Measurements from ENCODE around the gene IL25.
"Not testable (repeated sequence)": the region's sequence is repeated elsewhere in the genome, so short reads cannot be mapped to it uniquely, and the experiment has no call there.

IL25 gene

GRCh38 chr14:23407516-23408306, 35.1 kb downstream of the IL25 start, which contains the start of gene MYH6:
MYH6 (minus strand) TSS chr14:23408273; CDS start chr14:23407223, 1,050 bp downstream.
- DNase-seq (ENCODE audit: low read depth in 1 of 2, low spot score in 1 of 2): no peak

GRCh38 chr14:23408307-23408630, 35.7 kb downstream of the IL25 start:
- DNase-seq (ENCODE audit: low read depth in 1 of 2, low spot score in 1 of 2): no peak

- no peak for DNase-seq (ENCODE audit: low read depth in 1 of 2, low spot score in 1 of 2)
Observed at GRCh38 chr14:23409475-23409874, 36.9 kb downstream of the IL25 start.

DNA sequence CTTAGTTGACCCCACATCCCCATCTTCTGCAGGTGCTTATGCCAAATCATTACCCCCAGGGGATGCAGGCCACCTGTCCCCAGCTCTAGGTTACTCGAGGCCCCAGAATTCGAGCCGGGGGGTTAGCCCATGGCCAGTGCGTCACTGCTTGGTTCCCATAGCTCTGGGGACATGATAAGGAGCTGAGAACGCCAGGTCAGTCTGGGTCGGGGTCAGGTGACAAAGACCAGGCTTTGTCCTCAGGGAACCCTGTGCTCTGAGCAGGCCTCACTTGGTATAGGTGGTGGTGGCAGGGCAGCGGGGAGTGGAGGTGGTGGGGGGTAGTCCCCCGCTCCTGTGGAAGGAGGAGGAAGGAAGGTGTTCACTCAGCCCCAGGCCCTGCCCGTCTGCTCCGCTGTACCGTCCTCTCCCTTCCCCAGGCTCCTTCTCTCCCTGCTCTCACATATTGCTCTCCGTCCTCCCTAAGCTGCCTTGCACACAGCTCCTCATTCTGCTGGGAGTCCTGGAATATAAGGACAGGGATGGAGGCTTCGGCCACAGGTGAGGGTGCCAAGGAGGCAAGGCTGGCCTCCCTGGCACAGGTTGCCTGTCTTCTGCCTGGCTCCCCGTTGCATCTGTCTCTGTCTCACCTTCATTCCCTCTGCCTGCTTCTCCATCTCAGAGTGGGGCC, 37.5 kb downstream of the IL25 start:
- DNase-seq (ENCODE audit: low read depth in 1 of 2, low spot score in 1 of 2): no peak

GRCh38 chr14:23411563-23412525, 39.2 kb downstream of the IL25 start:
- DNase-seq (ENCODE audit: low read depth in 1 of 2, low spot score in 1 of 2): no peak

- DNase-seq (ENCODE audit: low read depth in 1 of 2, low spot score in 1 of 2): no peak
Observed at GRCh38 chr14:23413681-23414080, 41.1 kb downstream of the IL25 start.

DNA sequence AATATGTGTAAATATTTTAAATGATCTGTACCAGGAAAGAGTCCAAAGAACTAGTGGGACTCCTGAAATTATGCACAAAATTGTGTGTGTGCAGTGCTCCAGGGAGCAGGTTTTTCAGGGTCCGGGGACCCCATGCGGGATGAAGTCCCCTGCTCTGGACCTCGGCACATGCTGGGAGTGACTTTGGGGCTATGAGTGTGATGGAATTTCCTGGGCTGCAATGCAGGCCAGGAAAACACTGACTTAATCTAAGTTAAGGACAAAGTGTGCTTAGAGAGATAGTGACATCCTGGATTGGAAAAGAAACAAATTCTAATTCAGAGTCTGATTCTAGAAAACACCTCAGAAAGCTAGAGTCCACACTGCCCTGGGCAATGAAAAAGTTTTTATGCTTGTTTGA, 41.6 kb downstream of the IL25 start:
- no peak for DNase-seq (ENCODE audit: low read depth in 1 of 2, low spot score in 1 of 2)

DNA sequence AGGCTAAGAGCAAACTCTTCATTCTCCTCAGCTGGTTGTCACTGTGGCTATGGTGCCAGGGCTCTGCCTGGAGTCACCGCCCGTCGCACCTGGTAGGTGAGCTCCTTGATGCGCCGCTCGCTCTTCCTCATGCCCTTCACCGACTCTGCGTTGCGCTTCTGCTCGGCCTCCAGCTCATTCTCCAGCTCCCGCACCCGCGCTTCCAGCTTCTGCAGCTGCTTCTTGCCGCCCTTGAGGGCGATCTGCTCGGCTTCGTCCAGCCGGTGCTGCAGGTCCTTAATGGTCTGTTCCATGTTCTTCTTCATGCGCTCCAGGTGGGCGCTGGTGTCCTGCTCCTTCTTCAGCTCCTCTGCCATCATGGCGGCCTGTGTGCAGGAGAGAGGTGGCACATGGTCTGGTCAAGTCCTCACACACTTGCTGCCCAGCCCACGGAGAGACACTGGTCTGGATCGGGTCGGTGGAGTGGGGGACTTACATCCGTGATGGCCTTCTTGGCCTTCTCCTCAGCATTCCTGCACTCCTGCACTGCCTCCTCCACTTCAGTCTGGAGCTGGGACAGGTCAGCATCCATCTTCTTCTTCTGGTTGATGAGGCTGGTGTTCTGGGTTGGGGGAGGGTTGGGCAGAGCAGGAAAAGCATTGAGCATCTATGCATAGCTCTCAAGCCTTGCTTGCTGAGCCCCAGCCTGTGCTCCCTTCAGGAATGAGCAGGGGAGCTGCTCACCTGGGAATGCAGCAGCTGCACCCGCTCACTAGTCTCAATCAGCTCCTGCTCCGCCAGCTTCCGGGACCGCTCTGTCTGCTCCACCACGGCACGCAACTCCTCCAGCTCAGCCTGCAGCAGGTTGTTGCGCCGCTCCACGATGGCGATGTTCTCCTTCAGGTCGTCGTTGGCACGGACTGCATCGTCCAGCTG, 42.6 kb downstream of the IL25 start:
- no peak for DNase-seq (ENCODE audit: low read depth in 1 of 2, low spot score in 1 of 2)

DNA sequence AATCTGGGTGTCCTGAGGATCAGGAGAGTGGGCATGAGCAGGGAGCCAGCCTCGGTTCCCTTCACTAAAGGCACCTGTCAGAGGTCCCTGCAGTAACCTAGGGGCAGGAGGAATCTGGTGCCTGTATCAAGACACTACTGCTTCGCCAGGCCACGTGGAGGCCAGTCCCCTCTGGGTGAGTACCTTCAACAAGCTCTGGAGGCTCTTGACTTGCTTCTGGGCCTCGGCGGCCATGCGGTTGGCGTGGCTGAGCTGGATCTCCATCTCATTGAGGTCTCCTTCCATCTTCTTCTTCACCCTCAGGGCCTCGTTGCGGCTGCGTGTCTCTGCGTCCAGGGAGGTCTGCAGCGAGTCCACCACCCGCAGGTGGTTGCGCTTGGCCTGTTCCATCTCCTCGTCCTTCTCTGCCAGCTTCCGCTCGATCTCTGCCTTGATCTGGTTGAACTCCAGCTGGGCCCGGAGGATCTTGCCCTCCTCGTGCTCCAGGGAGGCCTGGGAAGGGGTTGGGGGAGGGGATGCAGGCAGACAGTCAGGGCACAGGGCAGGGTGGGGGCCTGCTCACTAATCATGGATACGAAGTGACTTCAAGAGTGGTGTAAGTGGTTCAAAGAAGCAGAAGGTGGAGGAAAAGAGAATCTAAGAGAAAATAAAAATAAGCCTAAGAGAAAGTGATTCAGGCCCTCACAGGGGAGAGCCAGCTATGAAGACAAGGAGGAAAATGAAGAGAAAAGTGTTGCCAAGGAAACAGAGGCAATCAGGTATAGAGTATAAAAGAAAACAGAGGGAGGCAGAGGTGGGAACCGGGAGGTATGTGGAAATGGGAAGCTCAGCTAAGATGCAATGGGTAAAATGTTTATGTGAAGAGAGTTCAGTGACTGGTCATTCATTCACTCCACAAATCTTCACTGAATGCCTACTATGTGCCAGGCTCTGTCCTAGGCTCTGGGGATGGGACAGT, 43.5 kb downstream of the IL25 start:
- DNase-seq (ENCODE audit: low read depth in 1 of 2, low spot score in 1 of 2): no peak

DNA sequence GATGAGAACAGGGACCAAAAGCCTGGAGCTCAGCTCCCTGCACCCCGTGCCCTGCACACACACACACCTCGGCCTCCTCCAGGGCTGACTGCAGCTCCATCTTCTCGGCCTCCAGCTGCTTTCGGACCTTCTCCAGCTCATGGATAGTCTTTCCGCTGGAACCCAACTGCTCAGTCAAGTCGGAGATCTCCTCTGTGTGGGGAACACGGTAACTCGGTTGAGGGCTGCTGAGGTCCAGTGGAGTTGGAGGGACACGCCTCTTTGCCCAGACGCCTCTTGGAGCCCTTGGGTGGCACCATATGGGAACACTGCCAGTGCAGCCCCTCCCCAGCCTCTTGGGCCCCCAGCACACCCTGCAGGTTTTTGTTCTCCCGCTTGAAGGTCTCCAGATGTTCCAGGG, 44.2 kb downstream of the IL25 start:
- no peak for DNase-seq (ENCODE audit: low read depth in 1 of 2, low spot score in 1 of 2)

- not testable (repeated sequence) for DNase-seq (ENCODE audit: low read depth in 1 of 2, low spot score in 1 of 2)
Observed at GRCh38 chr14:23417269-23417668, 44.7 kb downstream of the IL25 start.

DNA sequence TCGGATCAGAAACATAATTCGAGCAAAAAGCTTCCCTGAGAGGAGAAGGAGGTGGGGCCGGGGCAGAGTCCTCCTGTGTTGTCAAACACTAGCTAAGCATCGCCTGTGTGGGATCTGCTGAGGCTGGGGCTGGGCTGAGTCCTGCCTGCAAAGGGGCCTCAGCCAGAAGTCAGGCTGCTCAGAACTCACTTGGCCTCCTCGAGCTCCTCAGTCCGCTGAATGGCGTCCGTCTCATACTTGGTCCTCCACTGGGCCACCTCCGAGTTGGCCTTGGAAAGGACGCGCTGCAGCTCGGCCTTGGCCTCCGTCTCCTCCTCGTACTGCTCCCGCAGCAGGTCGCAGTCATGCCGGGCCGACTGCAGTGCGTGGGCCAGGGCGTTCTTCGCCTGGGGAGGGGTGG, 45.4 kb downstream of the IL25 start:
- no peak for DNase-seq (ENCODE audit: low read depth in 1 of 2, low spot score in 1 of 2)

- not testable (repeated sequence) for DNase-seq (ENCODE audit: low read depth in 1 of 2, low spot score in 1 of 2)
Observed at GRCh38 chr14:23419646-23420045, 47.0 kb downstream of the IL25 start.

DNA sequence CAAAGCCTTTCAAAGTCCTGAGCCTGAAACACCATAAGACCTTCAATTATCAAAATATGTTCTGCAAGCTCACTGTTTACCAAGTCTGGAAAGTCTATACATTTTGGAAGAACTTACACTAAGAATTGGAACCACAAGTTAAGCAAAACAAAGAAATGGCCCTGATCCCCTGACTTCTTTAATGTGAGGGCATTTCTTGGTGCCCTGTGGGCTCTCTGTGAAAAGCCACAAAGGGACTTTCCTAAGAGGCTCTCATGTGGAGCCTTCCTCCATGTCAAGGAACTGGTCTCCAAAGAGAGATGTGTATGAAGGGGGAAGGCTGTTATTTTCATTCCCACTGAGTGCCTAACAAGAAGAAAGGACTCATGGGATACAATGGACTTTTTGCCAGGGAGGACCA, 49.0 kb downstream of the IL25 start:
- no peak for DNase-seq (ENCODE audit: low read depth in 1 of 2, low spot score in 1 of 2)

DNA sequence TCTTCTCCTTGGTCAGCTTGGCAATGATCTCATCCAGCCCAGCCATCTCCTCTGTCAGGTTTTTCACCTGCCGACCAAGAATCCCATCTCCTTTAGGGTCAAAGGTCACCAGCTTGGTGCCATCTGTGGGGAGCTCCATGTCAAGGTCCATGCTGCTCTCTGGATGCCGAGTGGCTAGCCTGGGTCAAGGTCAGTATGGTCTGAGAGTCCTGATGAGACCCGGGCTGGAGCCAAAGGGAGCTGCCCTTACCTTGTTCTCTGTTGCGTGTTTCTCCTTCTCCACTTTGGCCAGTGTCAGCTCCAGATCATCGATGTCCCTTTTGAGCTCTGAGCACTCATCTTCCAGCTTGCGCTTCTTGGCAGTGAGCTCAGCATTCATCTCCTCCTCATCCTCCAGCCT, 51.0 kb downstream of the IL25 start:
- no peak for DNase-seq (ENCODE audit: low read depth in 1 of 2, low spot score in 1 of 2)

GRCh38 chr14:23425169-23425568, 52.6 kb downstream of the IL25 start:
- no peak for DNase-seq (ENCODE audit: low read depth in 1 of 2, low spot score in 1 of 2)

GRCh38 chr14:23425798-23426197, 53.2 kb downstream of the IL25 start:
- DNase-seq (ENCODE audit: low read depth in 1 of 2, low spot score in 1 of 2): not testable (repeated sequence)
